ENCODE results near the gene PSMB5.
A peak's percentile ranks its signal among the peaks of the same experiment; 100 is the strongest.

The PSMB5 gene

DNA sequence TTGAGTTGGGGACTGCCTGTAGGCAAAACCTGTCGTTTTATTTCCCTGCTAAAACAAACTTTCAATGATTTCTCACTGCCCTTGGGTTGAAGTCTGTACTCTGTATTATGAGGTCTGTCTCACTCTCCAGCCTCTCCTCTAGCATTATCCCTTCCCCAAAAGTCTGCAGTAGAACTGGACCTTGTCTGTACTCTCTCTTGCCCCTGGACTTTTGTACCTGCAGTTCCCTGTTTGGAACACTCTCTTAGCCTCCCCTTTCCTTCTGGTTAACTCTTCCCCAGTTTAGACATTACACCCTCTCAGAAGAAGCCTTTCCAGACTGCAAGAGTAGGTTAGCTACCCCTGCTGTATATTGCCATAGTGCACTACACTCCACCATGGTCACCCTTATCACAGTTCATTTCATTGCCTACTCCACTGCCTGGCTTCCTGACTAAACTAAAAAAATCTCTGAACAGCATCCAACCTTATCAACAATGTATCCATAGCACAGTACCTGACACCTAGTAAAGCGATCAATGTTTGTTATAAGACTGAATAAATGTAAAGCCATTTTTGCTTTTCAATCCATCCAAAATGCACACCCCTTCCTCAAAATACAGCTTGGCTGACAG, 48.7 kb downstream of the PSMB5 start:
- DNase-seq, result no peak

DNA sequence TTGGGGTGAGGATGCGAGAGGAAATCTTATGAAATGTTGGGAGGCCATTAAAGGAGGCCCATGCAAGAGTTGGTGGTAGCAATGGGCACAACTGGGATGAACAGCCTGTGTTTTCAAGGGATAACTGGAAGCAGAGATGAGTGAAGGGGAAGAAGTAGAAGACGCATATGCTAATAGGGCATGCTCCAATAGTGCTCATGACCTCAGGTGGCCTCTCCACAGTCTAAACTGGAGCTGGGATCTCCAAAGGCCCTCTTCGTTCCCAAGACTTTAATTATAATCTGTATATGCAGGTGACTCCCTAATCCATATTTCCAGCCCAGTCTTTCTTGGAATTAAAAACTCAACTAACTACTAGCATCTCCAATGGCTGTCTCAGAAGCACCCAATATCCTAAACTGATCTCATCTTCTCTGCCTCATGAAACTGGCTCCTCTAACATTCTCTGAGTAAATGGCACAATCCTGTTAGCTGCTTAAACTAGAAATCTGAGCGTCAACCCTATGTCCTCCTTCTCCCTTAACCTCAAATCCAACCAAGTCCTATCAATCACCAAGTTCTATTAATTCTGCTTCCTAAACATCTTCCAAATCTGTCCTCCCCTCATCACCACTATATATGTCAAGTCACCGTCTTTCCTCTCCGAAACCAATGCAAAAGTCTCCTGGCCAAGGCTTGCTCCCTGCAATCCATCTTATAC, 49.6 kb downstream of the PSMB5 start:
- no peak for DNase-seq

DNA sequence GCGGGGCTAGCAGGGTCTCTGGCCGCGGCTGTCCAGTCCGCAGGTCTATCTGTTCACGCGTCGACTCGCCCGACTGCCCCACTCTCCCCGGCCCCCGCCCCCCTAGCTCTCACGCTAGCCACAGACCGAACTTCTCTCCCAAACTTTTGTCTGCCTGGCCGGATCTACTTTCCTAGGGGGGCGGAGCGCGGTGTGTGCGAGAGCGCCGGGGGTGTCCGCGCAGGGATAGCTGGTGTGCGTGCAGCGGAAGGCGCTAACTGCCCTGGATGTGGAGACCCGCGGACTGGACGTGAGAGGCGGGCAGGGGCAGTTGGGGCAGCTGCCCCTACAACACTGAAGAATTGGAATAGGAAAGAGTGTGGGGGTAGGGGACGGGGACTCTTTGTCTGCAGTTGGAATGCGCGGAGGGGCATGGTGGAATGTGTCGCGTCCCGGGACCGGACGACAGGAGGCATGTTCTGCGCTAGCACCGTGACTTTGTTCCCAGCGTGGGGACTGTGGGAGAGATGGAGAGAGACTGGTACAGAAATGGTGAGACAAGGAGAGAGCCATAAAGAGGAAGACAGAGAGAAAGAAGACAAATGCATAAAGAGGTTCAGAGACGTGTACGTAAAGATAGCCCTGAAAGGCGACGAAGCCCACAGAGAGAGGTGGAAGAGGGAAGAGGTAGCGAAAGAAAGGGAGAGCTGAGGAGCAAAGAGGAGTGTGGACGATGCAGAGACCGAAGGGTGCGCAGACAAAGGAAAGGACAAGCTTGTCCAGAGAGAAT, 52.0 kb downstream of the PSMB5 start, which contains the start of gene AJUBA:
TSS of gene AJUBA (minus strand) at position 75 of the 769 bp plus-strand sequence. CDS start 285 bp downstream, outside the sequence.
- peak; percentile 87 for DNase-seq

DNA sequence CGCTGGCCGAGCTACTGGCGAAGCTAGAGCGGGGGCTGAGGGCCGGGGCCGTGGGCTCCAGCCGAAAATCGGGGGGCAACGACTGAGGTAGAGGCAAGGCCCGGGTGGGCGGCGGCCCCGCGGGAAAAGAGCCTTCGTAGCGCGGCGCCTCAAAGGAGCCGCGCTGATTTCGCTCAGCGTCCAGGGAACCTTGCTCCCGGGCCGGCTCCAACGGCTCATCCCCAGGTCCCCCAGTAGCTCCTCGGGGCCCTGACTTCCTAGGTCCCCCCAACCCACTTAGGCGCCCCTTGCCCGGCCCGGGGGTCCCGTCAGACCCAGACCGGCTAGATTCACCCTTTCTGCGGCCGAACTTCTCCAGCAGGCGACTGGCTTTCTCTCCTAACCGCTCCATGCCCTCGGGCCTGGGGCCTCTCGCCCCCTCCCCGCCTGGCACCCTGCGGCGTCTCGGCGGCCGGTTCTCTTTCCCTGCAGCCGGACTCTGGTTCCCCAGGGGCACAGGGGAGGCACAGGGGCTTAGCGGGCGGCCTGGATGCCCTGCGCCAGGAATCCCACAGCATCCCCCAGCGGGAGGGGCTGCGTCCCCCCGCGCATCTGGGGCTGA, 52.7 kb downstream of the PSMB5 start:
- DNase-seq, result no peak

DNA sequence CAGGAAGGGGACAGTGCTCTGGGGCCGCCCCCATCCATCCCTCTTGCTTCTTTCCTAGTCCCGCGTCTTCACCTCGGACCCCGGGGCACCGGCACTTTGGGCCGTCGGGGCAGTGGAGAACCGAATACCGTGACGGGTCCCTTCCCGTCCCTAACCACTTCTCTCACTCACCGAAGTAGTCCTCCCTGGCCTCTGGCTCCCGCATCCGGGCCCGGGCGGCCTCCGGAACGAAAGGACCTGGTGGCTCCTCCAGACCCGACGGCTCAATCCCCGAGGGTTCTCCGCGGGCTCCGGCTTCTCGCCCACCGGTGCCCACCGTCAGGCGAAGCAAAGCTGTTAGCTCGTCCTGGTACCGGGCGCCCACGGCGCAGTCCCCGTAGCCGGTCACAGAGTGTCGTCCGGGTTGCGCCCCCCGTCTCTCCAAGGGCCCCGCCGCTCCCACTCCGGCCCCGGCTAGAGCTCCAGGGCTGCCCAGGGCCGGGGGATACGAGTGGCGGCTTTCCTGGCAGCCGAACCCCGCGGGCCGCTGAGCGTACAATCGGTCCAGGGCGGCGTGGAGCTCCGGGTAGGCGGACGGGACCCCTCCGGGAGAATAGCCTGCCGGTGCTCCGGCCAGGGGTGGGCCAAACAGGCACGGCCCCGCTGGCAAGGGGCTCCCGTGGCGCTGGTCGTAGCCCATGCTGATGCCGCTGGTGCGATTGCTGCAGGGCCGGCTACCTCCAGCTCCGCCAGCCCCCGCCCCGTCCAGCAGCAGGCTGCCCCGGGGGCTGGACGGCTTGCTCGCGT, 53.4 kb downstream of the PSMB5 start:
- no peak for DNase-seq

DNA sequence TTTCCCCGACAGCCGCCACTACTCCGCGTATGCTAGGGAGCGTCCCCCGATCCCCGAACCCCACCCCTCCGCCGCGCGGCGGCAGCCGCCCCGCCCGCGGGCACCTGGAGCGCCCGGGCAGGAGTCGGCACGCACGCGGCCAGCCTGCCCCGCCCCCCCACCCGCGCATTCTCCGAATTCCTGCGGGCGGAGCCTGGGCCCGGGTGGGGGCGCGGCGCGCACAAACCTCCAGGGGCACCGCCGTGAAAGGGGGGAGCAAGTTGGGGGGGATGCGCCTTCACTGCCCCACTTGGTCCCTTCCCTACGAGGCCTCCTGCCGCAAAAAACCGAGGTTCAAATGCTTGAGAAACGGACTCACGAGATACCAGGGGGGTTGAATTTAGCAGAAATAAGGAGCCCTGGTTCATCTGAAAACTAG, 54.0 kb downstream of the PSMB5 start:
- DNase-seq, result no peak

DNA sequence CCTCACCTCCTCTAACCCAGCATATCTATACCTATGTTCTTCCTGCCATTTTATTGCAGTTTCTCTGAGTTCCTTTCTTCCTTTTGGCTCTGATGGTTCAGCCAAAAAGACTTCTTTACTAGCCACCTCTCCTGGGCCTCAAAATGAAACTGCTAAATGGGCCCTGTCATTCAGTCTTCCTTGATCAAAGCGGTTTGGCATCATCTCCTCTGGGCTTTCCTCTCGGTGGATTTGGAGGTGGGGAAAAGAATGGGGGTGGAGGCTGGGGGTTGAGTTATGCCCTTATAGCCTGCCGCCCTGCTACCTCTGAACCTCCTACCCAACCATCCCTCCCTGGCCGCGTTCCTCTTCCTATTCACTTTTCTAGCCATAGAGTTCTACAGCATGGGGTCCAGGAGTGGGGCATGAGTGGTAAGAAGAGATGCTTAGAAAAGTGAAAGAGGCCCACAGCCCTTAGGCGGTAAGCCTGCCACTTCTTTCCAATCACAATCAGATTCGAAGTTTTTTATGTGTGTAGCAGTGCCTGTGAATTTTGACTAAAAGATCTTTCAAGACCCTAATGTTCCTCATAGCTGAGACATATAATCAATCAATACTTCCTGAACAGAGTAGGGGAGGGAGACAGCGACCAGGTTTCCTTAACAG, 54.8 kb downstream of the PSMB5 start:
- DNase-seq, result no peak

DNA sequence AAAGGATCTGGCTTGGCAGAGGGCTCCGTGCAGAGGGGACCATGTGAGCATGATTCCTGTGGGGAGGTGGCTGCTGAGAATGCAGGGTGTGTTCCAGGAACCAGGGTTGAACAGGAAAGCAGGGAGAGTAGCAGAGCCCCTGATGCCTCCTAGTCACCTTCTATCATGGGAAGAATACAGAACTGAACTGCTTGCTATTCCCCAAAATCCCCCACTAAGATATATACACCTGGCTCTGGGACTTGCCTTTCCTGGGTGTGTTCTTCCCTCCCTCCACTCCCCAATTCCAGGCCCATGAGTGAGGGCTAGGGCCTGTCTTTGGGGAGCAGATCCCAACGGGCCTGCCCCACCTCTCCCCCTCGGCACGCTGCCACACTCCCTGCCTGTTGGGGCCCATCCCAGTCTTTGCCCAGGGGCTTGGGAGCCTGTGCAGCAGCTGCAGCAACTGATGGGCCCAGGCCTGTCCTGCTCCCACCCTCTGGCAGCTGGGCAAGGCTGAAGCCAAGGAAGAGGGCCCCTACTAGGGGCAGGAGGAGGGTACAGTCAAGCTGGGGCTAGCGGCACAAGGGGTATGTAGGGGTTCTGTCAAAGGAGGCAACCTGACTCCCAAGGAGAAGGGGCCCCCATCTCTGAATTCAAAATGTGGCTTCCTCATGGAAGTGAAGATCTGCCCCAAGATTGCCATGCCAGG, 55.6 kb downstream of the PSMB5 start:
- DNase-seq, result no peak

DNA sequence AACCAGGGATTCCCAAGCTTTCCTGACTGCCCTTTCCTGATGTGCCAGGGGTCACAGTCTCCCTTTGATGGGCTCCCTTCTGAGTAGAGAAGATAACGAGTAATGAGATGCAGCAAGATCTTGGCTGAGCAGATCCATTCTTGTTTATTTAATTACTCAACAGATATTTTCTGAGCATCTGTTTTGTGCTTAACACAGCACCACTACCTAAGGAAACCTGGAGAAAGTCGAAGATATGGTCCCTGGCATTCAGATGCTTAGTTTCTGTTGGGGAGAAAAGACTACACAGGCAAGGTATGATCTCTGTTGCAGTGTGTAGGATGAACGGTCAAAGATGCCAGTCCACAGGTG, 56.2 kb downstream of the PSMB5 start:
- DNase-seq, result no peak

DNA sequence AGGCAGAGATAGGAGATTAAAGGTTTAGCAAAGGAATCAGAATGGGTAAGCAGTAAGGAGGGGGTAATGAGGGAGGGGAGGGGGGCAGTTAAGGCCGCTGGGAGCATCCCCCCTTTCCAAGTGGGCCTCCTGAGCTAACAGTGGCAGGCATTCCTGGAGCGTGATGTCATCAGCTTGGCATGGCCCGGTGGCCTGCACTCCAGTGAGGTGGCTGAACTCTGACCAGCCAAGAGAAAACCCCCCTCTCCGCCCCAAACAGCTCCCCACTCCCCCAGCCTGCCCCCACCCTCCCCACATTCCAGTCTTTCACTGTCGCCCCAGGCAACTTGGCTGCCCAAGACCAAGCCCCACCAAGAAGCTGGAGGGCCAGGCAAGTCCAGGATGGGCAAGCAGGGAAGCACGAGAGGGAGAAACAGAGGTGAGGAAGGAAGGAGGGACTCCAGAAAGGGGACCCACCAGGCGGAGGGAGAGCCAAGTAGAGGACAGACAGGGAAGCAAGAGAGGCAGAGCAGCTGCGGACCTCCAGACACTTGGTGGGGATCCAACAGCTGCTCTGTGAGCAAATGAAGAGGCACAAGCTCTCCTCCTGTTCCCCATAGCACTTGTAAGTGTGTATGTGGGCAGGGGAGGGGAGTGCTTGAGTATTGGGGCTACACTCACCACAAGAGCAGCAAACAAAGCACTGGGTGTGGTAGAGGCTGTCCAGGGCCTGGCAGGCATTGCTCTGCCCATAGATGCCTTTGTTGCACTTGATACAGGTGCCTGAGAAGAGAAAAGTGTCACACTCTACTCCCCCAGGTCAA, 56.8 kb downstream of the PSMB5 start:
- no peak for DNase-seq

DNA sequence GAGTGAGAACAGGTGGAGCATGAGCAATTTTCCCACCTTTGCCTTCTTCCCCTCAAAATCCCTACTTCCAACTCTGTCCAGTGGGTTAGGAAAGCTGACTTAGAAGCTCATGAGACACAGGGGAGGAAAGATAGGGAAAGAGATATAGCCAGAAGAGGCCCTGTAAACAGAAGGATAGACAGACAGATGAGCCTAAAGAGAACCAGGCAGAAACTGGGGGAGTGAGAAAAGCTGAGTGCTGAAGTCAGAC, 57.3 kb downstream of the PSMB5 start:
- DNase-seq, result no peak

DNA sequence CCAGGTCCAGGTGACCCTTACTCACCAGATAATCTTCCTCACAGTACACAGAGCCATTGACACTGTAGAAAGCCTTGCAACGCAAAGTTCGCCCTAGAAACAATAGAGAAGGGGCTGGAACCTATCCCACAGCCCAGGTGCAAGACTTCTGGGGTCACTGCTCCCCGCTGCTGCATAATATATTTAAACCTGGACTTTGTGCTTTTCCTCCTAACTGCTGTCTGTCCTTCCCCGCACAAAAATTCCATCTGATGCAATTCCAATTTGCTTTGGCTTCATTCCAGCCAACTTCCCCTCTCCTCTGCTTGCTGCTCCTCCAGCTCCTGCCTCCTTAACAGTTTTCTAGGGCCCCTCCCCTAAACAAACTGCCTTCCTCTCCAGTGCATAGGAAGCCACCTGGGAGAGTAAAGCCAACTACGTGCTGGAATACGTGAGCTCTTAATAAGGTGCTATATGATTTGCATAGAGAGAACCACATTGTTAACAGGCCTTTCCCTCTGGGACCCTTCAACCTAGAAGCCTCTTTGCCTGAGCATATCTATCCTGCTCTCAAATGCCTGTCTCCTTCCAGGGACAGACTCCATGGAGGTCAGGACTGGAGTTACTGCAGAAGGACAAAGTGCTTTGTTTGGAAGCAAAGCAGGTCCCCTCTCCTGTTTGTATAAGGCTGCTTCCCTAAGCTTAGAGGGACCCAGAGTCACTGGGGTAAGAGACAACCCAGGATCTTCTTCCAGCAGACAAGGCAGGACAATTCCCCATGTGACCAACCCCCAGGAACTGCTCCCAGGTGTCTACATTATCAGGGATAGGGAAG, 57.9 kb downstream of the PSMB5 start:
- peak; percentile 19 for DNase-seq
